Measurements from ENCODE around the gene EEF1G.

- TF ChIP-seq EZH2 (IDR thresholded peaks at IDR 0.05; ENCODE audit: borderline replicate concordance, insufficient read depth, low read depth, low read length, poor library complexity, severe bottlenecking): no peak
- no peak for TF ChIP-seq CTCF (IDR thresholded peaks at IDR 0.05)
These were observed 48.1 kb upstream of the EEF1G start, which contains the start of gene B3GAT3 for GRCh38 chr11:62621567-62622470.

All from B cell (primary cell).